Lung (tissue), 14 donors: ENCODE measurements around the gene RGPD6. TPM values are rescaled to one million over a fixed set of nuclear protein-coding genes. Genes with fewer than 3 reads are reported as not detected.
A peak's percentile ranks its signal among the peaks of the same experiment; 100 is the strongest.
"Not testable (repeated sequence)": the region's sequence is repeated elsewhere in the genome, so short reads cannot be mapped to it uniquely, and the experiment has no call there.

Source experiments
- ATAC-seq: fragments of 200-7000 bp; cut with Tn5 transposase; one replicate; pipeline ENCODE4 v1.9.1; 2020; ENCODE audit warnings: moderate number of reproducible peaks; ENCODE audit not compliant: insufficient read depth, low FRiP score
- DNase-seq, 3 donors: peaks; one replicate each; pipeline ENCODE4 v3.0.0-alpha.2; 2013 to 2017
- H3K27ac ChIP-seq, 2 donors: one replicate each; pipeline ENCODE4 v1.5.1; 2013; ENCODE audit warnings: mild to moderate bottlenecking in 2 of 2, moderate library complexity in 2 of 2, control low read depth in 1 of 2, inconsistent platforms in 1 of 2, low read depth in 1 of 2, low read length in 1 of 2
- H3K27me3 ChIP-seq, 3 donors: one replicate each; pipeline ENCODE4 v1.5.1; 2013; ENCODE audit warnings: low read length in 2 of 3; ENCODE audit not compliant: control insufficient read depth in 3 of 3, insufficient read depth in 3 of 3
- H3K36me3 ChIP-seq, 4 donors: one replicate each; pipeline ENCODE4 v1.5.1; 2013; ENCODE audit warnings: low read length in 4 of 4, mild to moderate bottlenecking in 1 of 4, moderate library complexity in 1 of 4; ENCODE audit not compliant: control insufficient read depth in 4 of 4, insufficient read depth in 4 of 4
- H3K4me1 ChIP-seq, 5 donors: one replicate each; pipeline ENCODE4 v1.5.1; 2013; ENCODE audit warnings: low read length in 5 of 5, mild to moderate bottlenecking in 2 of 5, moderate library complexity in 1 of 5; ENCODE audit not compliant: control insufficient read depth in 5 of 5, insufficient read depth in 5 of 5
- H3K4me3 ChIP-seq: one replicate; pipeline ENCODE4 v1.5.1; 2013; ENCODE audit warnings: mild to moderate bottlenecking, control low read depth, moderate library complexity
- H3K9ac ChIP-seq, 2 donors: one replicate each; pipeline ENCODE4 v1.5.1; 2013; ENCODE audit warnings: low read length in 2 of 2, control low read depth in 1 of 2; ENCODE audit not compliant: insufficient read depth in 1 of 2
- H3K9me3 ChIP-seq, 4 donors: one replicate each; pipeline ENCODE4 v1.5.1; 2013; ENCODE audit warnings: low read length in 3 of 4, mild to moderate bottlenecking in 1 of 4, moderate library complexity in 1 of 4; ENCODE audit not compliant: control insufficient read depth in 4 of 4, insufficient read depth in 3 of 4
- WGBS, 2 donors: extraction: QIAGEN DNeasy Blood & Tissue Kit; methylation state at CpG; one replicate each; pipeline ENCODE4 v1.1.7; 2013; 5-methylcytosine and 5-hydroxymethylcytosine counted together
- long read RNA-seq, 5 donors: transcript quantifications; one replicate each; lab custom pipeline, GENCODE V29; 2026
- polyA plus RNA-seq, 2 donors: library from polyadenylated mRNA; stranded (reverse); fragments of 200-250 nt; gene quantifications; one replicate each; pipeline ENCODE4 v1.2.1, GENCODE V29; 2013
- total RNA-seq, 2 donors: library from RNA; depleted of rRNA in 1 of 2; stranded (reverse); fragments of >200 nt in 1 of 2; gene quantifications; one replicate each; pipeline ENCODE4 v1.2.1, GENCODE V29; 2014 to 2021
- donor health status: Bipolar disorder and iron deficiency.
- donor health status: healthy.
- donor health status: DM: yes; HTN: yes; CAD: no.

The RGPD6 gene
- total RNA-seq = 100 to 1,000 TPM in 1 of 2 donors, 10 to 100 TPM in 1; 18.3 to 129 TPM
- polyA plus RNA-seq = 10 to 100 TPM in 1 of 2 donors, 1 to 10 TPM in 1; 6.2 to 12.4 TPM
- long read RNA-seq, donor 1 = 0 reads
- long read RNA-seq, donor 2 = 0 reads
- long read RNA-seq, donor 3 = 0 reads
- long read RNA-seq, donor 4 = 0 reads
- long read RNA-seq, donor 5 = 0 reads

GRCh38 chr2:110576763-110577416 is at the start of gene RGPD6:
Gene RGPD6, minus strand, starts transcription at chr2:110577222. Its CDS starts 198 bp downstream, at chr2:110577024.
- not testable (repeated sequence) for H3K9ac ChIP-seq
- ATAC-seq = peak; percentile 99

GRCh38 chr2:110619326-110619939 is 42.4 kb upstream of the RGPD6 start:
- WGBS, 2 donors = 68 to 79% methylated on average over 1 of the region's 9 CpGs

More at GRCh38 chr2:110576763-110577416, at the start of gene RGPD6:
- not testable (repeated sequence) for H3K36me3 ChIP-seq, H3K4me1 ChIP-seq, DNase-seq, H3K4me3 ChIP-seq, H3K27me3 ChIP-seq, H3K27ac ChIP-seq, H3K9me3 ChIP-seq
- WGBS, 2 donors = 0% methylated on average over 10 of the region's 70 CpGs; no CpG with 5 or more reads in 1 of the 2 donors

DNA sequence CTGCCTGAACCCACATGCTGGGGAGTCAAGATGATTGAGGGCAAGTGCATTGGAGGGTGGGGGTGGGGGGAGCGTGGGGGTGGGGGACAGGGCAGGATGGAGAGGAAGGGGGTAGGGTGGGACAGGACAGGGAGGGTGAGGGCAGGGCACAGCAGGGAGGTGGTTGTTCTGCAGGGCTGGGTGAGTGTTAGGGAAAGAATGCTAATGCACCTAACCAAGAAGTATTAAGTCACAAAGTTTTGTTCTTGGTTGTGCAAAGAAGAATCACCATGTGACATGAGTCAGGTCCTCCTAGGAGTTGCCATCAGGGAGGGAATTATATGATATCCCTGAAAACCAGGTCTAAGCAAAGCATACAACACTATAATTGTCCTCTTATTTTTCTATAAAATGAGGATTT is 36.9 kb upstream of the RGPD6 start:
- H3K9ac ChIP-seq, H3K4me1 ChIP-seq, H3K9me3 ChIP-seq, H3K27ac ChIP-seq, H3K4me3 ChIP-seq, H3K27me3 ChIP-seq, H3K36me3 ChIP-seq, ATAC-seq, DNase-seq: not testable (repeated sequence)
- WGBS, 2 donors = no CpG with 5 or more reads among the region's 1 CpG

More at GRCh38 chr2:110619326-110619939, 42.4 kb upstream of the RGPD6 start:
- H3K27me3 ChIP-seq, H3K27ac ChIP-seq, DNase-seq, ATAC-seq, H3K9me3 ChIP-seq, H3K4me3 ChIP-seq, H3K36me3 ChIP-seq, H3K9ac ChIP-seq, H3K4me1 ChIP-seq: not testable (repeated sequence)

- not testable (repeated sequence) for H3K4me1 ChIP-seq, H3K9ac ChIP-seq, H3K4me3 ChIP-seq, H3K27ac ChIP-seq, DNase-seq, H3K27me3 ChIP-seq, H3K9me3 ChIP-seq, H3K36me3 ChIP-seq
- 1% methylated on average over 37 of the region's 94 CpGs; no CpG with 5 or more reads in 1 of the 2 donors for WGBS, 2 donors
- peak; percentile 14 for ATAC-seq
These were observed 33.7 kb upstream of the RGPD6 start for GRCh38 chr2:110610613-110611250.

GRCh38 chr2:110609843-110610612 is 33.0 kb upstream of the RGPD6 start:
- WGBS, 2 donors = 3 to 4% methylated on average over 14 to 24 of the region's 45 CpGs
- not testable (repeated sequence) for ATAC-seq, DNase-seq, H3K9me3 ChIP-seq, H3K27ac ChIP-seq, H3K9ac ChIP-seq, H3K27me3 ChIP-seq, H3K4me1 ChIP-seq, H3K4me3 ChIP-seq, H3K36me3 ChIP-seq

GRCh38 chr2:110608788-110609502 is 31.9 kb upstream of the RGPD6 start:
- not testable (repeated sequence) for ATAC-seq, H3K4me1 ChIP-seq, H3K27me3 ChIP-seq, H3K4me3 ChIP-seq, H3K9ac ChIP-seq, H3K27ac ChIP-seq, H3K9me3 ChIP-seq, H3K36me3 ChIP-seq, DNase-seq
- WGBS, 2 donors = no CpG with 5 or more reads among the region's 8 CpGs

DNA sequence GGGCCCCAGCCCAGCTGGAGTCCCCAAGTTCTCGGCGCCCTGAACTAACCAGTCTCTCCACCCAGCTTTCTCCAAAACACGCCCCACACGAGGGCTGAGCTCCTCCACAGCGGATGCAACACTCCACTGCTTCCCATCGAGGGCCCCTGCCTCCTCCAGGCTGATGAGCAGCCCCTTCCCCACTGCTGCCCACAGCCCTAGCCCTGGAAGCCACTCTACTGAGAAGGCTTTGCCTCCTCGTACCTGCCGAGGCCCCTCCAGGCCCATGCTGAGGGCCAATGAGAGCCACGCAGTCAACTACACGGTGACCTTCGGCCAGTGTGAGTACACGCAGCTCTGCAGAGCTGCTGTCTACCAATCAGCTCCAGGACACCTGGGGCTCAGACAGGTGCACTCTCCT is 28.0 kb upstream of the RGPD6 start:
- 91% methylated on average over 6 to 9 of the region's 12 CpGs for WGBS, 2 donors
- not testable (repeated sequence) for H3K4me3 ChIP-seq, H3K9ac ChIP-seq, H3K9me3 ChIP-seq, ATAC-seq, DNase-seq, H3K27me3 ChIP-seq, H3K27ac ChIP-seq, H3K36me3 ChIP-seq, H3K4me1 ChIP-seq
